GM18520 (cell line): ENCODE measurements around the gene SYTL5.

Source experiments
- ATAC-seq: cut with Tn5 transposase; IDR thresholded peaks from one replicate; pipeline ENCODE4 v1.9.1; 2021; ENCODE audit not compliant: unreplicated experiment

SYTL5 gene

GRCh38 chrX:38018766-38019425 is 12.5 kb downstream of the SYTL5 start:
- ATAC-seq: no peak

- ATAC-seq: no peak
Observed at GRCh38 chrX:38028300-38028699, 21.9 kb downstream of the SYTL5 start.

DNA sequence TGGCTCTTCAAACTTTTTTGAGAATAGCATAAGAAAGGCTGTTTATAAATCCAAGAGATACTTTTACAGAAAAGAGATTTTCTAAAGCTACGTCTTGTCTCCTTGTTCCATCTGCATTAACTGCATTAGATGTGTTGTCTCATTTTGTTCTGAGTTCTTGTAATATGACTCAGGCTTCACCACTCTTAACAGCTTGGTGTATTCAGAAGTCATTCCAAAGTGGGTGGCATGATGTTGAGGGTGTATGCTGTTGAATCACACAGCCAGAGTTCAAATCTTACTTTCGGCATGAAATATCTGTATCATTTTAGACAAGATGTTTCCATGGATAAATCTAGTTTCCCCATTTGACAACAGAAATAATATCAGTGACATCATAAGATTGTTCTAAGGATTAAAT is 30.1 kb downstream of the SYTL5 start:
- ATAC-seq: no peak

- no peak for ATAC-seq
Observed at GRCh38 chrX:38038501-38038900, 32.1 kb downstream of the SYTL5 start.

GRCh38 chrX:38041237-38041636 is 34.9 kb downstream of the SYTL5 start:
- no peak for ATAC-seq

- no peak for ATAC-seq
Observed at GRCh38 chrX:38044701-38045100, 38.3 kb downstream of the SYTL5 start.

GRCh38 chrX:38045538-38046096 is 39.3 kb downstream of the SYTL5 start:
- no peak for ATAC-seq

GRCh38 chrX:38048886-38049285 is 42.5 kb downstream of the SYTL5 start:
- no peak for ATAC-seq

GRCh38 chrX:38050806-38051205 is 44.5 kb downstream of the SYTL5 start:
- no peak for ATAC-seq

- no peak for ATAC-seq
Observed at GRCh38 chrX:38052096-38052495, 45.7 kb downstream of the SYTL5 start.

DNA sequence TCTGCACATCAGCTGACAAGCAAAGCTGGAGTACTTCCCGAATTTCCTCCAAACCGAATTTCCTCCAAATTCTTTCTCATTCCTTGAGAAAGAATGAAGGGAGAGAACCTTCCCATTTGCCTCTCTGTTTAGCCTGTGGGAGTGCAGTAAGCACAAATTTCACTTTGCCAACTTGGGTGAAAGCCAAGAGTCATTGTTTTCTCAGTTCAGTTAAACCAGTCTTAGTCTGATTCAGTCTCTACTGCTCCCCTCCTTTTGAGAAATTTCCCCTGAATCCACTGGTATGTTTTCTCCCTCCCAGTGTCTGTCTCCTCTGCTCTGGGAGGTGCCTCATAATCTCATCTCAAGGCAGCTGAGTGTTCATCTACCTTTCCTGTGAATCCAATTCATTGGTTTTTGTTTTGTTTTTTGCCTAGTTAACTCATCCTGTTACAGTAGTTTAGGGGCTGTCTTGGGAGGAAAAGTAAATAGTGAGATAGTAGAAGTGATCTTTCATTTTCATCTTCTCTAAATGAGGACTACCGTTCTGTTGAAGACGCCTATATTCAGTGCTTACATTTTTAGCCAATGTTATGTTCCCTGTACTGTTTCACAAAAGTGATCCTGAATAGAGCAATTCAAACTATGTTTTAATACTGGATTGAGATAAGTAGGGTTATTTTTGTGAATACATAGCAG is 49.0 kb downstream of the SYTL5 start:
- ATAC-seq: no peak

GRCh38 chrX:38060331-38060878 is 54.1 kb downstream of the SYTL5 start:
- no peak for ATAC-seq

DNA sequence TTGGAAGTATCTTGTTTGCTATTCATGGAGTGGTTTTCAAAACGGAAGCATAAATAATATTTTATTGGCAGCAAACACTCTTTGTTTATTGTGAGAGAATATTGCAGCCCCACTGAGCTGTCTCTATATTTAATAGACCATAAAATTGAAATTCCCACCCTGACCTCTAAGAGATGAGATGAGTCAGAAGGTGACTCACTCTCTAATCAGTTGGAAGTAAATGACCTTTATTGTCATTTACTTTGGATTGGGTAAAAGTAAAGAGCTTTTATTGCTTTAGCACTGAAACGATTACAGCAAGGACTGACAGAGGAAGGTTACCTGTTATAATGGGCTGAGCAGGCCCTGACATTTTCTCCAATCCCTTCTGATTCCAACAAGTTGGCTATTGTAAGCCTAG is 55.0 kb downstream of the SYTL5 start:
- ATAC-seq: no peak

DNA sequence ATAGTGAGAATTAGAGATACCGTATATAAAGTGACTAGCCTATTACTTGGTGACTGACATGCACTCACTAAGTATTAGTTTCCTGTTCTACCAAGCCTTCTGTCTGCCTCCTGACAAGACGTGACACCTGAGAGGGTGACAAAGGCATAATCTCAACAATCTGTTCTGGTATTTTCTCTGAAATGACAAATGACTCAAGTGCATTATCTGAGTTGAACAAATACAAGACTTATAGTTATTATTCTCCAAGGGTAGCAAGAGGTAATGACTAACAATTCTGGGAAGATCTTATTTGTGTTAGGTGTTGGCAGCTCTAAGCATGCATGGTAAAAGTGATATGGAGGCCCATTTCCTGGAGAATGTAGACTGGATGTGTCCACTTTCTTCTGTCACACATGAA is 60.6 kb downstream of the SYTL5 start:
- no peak for ATAC-seq

GRCh38 chrX:38069273-38069672 is 62.9 kb downstream of the SYTL5 start:
- no peak for ATAC-seq

DNA sequence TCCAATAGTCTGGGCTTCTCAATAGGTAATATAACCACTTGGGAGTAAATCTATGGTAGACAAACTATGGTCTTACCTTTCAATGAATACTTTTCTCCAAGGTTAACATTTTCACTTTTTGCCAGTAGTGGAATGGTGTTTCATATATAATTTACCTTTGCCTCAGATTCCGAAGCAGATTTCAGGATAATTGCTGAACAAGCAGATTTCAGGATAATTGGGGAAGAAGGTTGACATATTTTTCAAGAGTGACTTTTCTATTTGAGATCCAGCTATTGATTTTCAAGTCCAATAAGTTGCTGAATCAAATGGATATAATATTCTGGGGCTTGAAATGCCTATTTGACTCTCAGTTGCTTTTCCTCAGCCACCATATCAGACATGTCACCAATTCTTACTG is 63.6 kb downstream of the SYTL5 start:
- no peak for ATAC-seq

DNA sequence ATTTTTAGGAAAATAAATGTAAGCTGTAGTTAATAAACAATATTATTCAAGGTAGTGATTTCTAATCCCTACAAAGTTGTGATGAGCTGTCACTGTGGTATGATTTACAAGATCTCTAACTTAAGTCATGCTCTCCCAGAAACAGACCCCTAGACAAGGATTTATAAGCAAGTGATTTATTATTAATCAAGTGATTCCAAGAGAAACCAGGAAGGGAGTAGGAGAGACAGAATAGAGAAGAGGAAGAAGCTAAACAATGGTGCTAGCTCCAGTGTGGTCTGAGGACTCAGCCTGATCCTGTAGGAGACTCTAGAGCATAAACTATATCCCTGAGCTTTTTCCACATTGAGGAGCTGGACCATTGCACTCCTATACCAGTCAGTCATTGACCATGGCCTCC is 73.1 kb downstream of the SYTL5 start:
- ATAC-seq: no peak

DNA sequence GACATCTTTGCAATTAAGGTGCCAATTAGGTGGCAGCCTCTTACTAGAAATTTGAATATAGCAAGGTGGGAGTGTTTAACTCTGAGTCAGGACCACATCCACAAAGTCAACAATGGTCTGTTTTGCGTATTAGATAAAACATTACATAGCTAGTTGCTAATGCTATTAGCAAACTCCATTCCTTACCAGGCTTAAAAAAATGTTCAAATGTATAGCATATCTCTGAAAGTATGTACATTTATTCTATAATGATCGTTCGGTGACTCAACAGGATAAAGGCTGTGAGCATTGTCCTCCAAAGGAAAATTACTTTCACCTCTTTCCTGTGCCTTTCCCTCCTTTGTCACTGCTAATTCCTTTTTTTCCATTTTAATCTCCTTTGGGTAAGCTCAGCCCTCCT is 74.5 kb downstream of the SYTL5 start:
- no peak for ATAC-seq

DNA sequence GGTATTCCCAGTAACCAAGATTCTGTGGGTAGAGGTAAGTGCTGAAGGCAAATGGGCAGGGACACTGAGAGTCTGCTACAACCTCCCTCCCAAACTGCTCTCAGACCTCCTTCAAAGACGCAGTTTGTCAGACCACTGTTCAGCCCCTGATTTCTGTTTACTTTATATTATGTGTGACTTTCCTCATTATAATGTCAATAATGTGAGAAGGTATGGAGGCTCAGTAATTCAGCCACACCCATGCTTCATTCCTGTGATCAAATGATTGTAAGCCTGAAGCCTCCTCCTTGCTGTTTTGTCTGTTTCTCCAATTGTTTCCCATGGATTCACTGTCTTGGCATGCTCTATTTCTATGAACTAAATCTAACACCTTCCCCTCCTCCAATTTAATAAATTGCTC is 75.6 kb downstream of the SYTL5 start:
- ATAC-seq: no peak

GRCh38 chrX:38082309-38082708 is 76.0 kb downstream of the SYTL5 start:
- no peak for ATAC-seq

DNA sequence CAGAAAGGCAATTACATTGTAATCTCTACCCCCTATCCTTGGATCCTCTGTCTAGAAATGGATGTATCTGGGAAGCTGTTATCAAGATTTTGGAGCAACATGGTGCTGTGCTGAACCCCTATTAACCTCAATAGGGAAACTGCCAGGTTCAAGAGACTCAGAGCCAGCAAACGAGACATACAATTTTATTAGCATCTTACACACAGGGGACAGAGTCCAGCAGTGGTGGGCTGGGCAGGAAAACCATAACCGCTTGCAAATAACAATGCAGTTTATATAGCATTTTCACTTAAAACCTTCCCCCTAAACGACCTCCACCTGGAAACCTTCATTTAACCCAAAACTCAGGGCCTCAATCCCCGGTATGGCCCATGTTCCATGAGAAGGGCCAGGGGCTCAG is 79.5 kb downstream of the SYTL5 start:
- no peak for ATAC-seq

DNA sequence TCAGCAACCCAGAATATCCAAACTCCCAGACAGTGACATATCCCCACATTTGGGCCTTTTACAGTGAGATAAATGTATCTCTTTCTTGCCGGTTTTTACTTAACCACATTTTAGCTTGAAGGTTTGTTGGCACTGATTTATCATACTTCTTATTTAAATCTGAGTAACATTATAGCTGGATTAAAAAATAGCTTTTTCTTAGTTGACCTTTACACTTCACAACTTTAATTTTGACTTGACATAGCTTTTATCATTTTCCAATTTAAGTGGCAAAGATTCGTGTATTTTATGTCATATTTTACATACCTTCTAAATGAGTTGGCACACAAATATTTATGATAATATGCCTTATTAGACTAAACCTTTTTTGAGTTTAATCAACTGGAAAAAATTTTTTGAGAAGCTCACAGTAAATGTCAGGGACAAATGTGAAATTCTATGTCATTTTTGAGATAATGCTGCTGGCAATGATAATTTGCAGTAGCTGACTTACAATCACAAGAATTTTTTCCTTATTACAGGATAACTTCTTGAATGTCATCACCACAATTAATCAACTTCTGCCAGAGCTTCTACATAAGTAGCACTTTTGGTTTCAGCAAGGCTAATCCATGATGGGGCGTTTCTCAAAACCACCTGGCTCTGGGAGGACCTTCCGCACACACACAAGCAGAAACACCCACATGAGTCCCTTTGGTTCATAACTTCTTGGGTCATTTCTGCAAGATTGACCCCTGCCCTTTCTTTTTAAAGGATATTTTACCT is 80.3 kb downstream of the SYTL5 start:
- no peak for ATAC-seq
